ENCODE results near the gene HIP1R.

HIP1R gene

GRCh38 chr12:122868471-122869177 is 33.4 kb downstream of the HIP1R start:
- DNase-seq (ENCODE audit: low read depth): no peak
- H3K4me3 ChIP-seq (ENCODE audit: low read depth, low read length): no peak overlapping the region
- TF ChIP-seq CTCF (IDR thresholded peaks at IDR 0.05; ENCODE audit: control insufficient read depth, extremely low read depth, insufficient read depth): no peak

DNA sequence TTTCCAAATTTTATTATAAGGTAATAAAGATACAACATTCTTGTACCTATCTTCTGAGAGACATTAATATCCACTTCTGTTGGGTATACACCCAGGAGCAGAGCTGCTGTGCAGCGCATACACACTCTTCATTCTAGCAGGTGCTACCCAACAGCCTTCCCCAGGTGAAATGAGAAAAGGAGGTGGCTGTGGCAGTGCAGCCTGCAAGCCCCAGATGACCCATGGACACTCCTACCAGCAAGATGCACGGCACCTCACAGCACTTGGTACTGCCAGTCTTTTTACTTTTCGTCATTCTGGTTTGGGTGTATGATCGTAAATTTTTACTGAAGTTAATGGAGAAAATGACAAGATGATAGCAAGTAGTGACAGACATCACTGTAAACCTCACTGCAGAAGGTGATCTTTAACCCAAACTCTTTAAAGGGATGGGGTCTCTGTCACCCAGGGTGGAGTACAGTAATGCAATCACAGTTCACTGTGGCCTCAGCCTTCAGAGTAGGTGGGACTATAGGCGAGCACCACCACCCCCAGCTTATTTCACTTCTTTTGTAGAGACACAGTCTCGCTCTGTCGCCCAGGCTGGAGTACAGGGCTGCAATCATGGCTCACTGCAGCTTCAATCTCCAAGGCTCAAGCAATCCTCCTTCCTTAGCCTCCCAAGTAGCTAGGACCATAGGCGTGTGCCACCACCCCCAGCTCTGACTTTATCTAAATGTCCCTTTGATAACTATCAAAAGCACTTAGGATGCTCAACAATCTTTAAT is 34.1 kb downstream of the HIP1R start:
- TF ChIP-seq CTCF (IDR thresholded peaks at IDR 0.05; ENCODE audit: control insufficient read depth, extremely low read depth, insufficient read depth): no peak
- H3K4me3 ChIP-seq (ENCODE audit: low read depth, low read length): no peak overlapping the region
- no peak for DNase-seq (ENCODE audit: low read depth)

GRCh38 chr12:122870163-122870842 is 35.0 kb downstream of the HIP1R start:
- TF ChIP-seq CTCF (IDR thresholded peaks at IDR 0.05; ENCODE audit: control insufficient read depth, extremely low read depth, insufficient read depth): no peak
- no peak for DNase-seq (ENCODE audit: low read depth)

DNA sequence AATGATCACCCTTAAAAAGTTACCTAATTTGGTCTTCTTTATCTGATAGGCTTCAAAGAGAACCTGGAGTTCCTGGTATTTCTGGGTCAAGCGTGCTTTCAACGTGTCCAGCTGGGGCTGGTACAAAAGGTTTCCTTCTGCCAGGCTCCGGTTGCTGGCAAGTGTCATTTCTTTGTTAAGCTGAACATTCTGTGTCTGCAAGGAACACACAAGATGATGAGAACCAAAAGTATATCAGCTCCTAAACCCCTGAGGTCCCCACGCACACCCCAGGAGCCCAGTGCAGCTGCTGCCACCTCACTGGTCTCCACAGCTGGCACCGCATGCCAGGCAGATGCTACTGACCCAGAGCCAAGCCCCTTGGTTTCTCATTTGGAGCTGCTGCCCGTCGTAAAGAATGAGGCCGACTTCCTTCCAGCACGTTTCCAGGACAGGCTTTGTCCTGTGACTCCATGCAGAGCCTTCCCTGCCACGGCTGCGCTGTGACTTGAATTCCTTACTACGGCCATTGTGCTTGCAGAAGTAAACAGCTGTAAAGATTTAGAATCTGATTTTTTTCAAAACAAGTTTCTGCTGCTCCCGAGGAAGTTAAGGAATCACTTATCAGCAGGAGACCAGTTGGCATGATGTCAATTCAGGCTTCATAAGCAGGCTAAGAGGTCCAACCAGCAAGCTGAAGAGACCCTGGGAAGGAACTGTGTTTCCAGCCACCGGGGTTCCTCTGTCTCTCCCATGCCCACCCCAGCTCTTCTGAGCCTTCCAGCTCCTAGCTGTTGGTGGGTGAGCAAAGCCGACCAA is 35.8 kb downstream of the HIP1R start:
- TF ChIP-seq CTCF (IDR thresholded peaks at IDR 0.05; ENCODE audit: control insufficient read depth, extremely low read depth, insufficient read depth): no peak
- peak; percentile 86 for DNase-seq (ENCODE audit: low read depth)
- H3K4me3 ChIP-seq (ENCODE audit: low read depth, low read length): peak overlapping the region; percentile 53

More at GRCh38 chr12:122870163-122870842, 35.0 kb downstream of the HIP1R start:
- H3K4me3 ChIP-seq (ENCODE audit: low read depth, low read length): no peak overlapping the region

- H3K4me3 ChIP-seq (ENCODE audit: low read depth, low read length): peak overlapping the region; percentile 53
- TF ChIP-seq CTCF (IDR thresholded peaks at IDR 0.05; ENCODE audit: control insufficient read depth, extremely low read depth, insufficient read depth): no peak
- peak; percentile 90 for DNase-seq (ENCODE audit: low read depth)
These were observed 36.9 kb downstream of the HIP1R start for GRCh38 chr12:122871851-122872780.
